Measurements from ENCODE around the gene STIL.
"Not testable (repeated sequence)": the region's sequence is repeated elsewhere in the genome, so short reads cannot be mapped to it uniquely, and the experiment has no call there.

Gene STIL

GRCh38 chr1:47216278-47217059 lies 97.5 kb downstream of the STIL start:
- DNase-seq, result no peak

GRCh38 chr1:47215713-47216112 lies 98.2 kb downstream of the STIL start:
- no peak for DNase-seq

DNA sequence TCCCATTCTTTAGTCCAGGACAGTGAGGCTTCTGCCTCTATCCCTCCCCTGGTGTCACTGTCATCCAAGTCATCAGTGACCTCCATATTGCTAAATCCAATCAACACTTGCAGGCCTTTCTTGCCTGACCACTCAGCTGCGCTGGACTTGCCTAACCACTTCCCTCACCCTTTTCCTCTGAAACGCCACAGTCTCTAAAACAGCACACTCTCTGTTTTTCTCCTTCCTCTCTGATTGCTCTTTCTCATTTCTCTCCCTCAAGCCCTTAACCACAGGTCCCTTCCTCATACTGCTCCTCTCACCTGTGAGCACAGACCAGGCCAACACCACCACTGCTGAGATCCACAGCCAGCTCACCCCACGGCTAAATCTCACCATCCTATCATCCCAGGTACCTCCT lies 99.4 kb downstream of the STIL start:
- no peak for DNase-seq

GRCh38 chr1:47213230-47213963 lies 100.5 kb downstream of the STIL start:
- DNase-seq, result no peak

DNA sequence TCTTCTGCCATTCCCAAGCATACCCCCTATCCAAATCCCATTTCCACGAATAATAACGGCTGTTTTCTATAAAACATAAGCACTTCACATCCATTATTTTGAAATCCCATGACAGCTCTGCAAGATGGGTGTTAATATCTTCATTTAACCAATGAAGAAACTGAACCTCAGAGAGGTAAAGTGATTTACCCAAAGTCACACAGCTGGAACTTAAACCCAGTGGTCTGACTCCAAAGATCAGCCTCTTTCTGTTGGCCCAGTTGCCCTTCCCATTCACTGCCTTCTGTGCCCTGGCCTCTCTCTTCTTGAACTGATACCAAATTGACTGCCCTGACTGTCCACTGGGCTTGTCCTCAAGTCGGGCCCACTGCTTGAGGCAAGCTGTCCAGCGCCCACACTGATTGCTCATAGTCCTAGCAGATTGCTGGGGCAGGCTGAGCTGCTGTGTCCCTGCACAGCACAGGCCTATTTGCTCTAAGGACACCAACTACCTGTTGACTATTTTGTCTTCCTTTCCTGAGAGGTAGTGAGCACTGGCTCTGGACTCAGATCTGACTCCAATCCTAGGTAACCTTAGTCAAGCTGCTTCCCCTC lies 101.2 kb downstream of the STIL start:
- no peak for DNase-seq

DNA sequence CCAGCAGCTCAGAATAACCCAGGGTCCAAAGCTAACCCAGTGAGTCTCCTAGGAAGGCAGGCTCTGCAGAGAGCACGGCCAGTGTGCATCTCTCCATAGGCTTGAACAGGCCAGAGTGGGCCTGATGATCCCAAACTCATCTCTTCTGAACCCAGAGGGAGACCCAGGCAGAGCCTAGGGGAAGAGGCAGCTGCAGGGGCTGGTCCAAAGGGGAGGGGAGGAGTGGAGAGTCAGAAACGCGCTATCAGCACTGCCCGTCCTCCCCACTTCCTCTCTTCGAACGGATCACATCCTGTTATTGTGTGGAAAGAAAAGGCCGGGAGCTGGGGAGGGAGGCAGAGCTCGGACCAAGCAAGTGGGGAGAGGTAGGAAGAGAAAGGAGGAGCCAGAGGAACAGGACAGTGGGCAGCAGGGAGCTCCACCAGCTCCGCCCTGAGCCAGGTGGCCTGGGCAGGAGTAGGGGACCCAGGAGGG lies 102.1 kb downstream of the STIL start:
- DNase-seq, result no peak

- no peak for DNase-seq
These were observed 103.3 kb downstream of the STIL start for GRCh38 chr1:47210666-47211065.

DNA sequence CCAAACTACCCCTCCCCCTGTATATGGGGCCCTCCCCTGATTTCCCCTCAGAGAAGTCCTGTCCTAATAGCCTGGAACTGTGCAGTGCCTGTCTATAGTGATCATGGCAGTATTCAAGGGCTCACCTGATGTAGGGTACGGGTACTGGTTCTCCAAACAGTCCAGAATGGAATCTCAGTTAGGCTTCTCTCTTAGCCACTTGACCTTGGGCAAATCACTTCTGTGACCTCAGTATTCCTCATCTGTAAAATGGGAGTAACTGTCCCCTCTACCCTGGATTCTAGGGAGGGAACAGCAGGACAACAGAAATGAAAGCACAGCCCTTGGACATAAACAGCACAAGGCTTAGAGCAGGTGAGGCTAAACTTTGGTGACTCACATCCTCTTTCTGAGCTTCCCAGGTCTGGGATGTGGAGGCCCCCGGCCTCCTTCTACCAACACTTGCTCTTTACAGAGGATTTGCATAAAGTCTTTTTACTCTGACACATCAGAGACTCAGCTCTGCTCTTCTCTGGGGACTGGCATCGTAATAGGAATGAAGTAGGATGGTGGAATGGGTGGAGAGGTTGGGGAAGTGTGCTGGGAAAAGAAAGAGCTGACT lies 104.1 kb downstream of the STIL start:
- DNase-seq, result no peak

GRCh38 chr1:47209091-47209490 lies 104.9 kb downstream of the STIL start:
- DNase-seq, result no peak

- no peak for DNase-seq
These were observed 105.5 kb downstream of the STIL start for GRCh38 chr1:47208374-47208850.

DNA sequence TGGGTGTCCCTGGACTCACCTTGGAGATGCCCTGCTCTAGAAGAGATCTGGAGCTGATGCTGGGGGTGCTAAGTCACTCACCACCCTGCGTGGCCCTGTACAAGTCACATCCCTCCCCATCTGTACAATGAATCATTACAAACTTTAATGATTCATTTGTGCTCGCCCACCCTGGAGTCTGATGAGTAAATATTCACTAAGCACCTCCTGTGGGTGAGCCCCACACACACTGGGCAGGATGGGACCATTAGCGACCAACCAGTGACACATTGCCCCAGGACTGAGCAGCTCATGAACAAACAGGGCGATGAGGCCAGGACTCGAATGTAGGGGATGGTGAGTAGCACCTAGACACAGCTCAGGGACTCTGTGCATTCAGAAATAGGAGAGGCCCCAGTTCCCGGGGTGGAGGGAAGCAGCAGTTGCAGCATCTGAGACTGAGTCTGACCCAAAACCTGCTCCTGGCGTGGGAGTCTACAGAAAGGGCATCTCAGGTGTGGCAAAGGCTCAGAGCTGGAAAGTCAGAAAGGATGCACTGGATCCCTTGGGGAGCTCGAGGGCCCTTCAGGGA lies 106.1 kb downstream of the STIL start:
- no peak for DNase-seq

GRCh38 chr1:47205918-47206317 lies 108.0 kb downstream of the STIL start:
- no peak for DNase-seq

DNA sequence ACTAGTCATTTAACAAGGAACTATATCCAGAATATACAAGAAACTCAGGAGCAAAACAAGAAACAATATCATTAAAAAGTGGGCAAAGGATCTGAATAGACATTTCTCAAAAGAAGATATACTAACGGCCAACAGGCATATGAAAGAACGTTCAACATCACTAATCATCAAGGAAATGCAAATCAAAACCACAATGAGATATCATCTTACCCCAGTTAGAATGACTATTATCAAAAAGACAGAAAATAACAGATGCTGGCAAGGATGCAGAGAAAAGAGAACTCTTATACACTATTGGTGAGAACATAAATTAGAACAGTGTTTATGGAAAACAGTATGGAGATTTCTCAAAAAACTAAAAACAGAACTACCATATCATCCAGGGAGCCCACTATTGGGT lies 110.4 kb downstream of the STIL start:
- not testable (repeated sequence) for DNase-seq

DNA sequence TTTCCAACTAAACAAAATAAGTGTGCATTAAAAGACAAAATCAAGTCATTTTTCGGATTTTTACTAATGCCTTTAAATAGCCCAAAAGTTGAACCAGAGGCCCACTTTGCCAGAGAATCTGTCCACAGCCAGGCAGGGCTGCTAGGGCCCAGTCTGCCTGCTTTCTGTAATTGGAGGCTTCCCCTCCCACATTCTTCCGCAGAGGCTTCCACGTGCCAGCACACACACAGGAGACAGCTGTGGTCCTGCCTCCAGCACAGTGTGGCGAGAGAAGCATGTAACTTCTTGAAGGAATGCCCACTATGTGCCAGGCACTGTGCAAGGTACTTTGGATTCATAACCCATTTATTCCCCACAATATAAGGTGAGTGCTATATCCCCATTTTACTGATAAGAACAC lies 112.8 kb downstream of the STIL start:
- DNase-seq, result no peak
